HL-60 (cell line): ENCODE data around the gene ABLIM1.

Source experiments
- CTCF ChIP-seq: IDR thresholded peaks from one replicate; pipeline ENCODE4 v1.5.1; 2011; ENCODE audit warnings: low read length, control low read depth, inconsistent platforms; ENCODE audit not compliant: insufficient read depth
- GABPA ChIP-seq: IDR thresholded peaks from 2 replicates; pipeline ENCODE4 v1.6.1; 2012; ENCODE audit warnings: low read depth
- POLR2AphosphoS5 ChIP-seq: IDR thresholded peaks from 2 replicates; pipeline ENCODE4 v1.6.1; 2012; ENCODE audit warnings: low read depth
- REST ChIP-seq: IDR thresholded peaks from 2 replicates; pipeline ENCODE4 v1.6.1; 2012; ENCODE audit warnings: low read depth; ENCODE audit not compliant: insufficient replicate concordance

GRCh38 chr10:114485696-114486400 is 172.2 kb downstream of the ABLIM1 start:
- no peak for TF ChIP-seq CTCF
- no peak for TF ChIP-seq REST
- no peak for TF ChIP-seq POLR2AphosphoS5
- no peak for TF ChIP-seq GABPA
